ENCODE results near the gene PNPLA1.
"Not testable (repeated sequence)": the region's sequence is repeated elsewhere in the genome, so short reads cannot be mapped to it uniquely, and the experiment has no call there.

PNPLA1 gene

GRCh38 chr6:36334832-36335459 lies 65.1 kb downstream of the PNPLA1 start:
- no peak for TF ChIP-seq CTCF (conservative IDR thresholded peaks at IDR 0.05; ENCODE audit: control insufficient read depth, insufficient read depth, low read depth, low read length)
- no peak overlapping the region for H3K4me3 ChIP-seq (ENCODE audit: control insufficient read depth, low read depth, low read length)
- DNase-seq (ENCODE audit: low read depth): no peak

GRCh38 chr6:36335465-36336207 lies 65.8 kb downstream of the PNPLA1 start:
- no peak for TF ChIP-seq CTCF (conservative IDR thresholded peaks at IDR 0.05; ENCODE audit: control insufficient read depth, insufficient read depth, low read depth, low read length)
- no peak overlapping the region for H3K4me3 ChIP-seq (ENCODE audit: control insufficient read depth, low read depth, low read length)
- DNase-seq (ENCODE audit: low read depth): no peak

- no peak for TF ChIP-seq CTCF (conservative IDR thresholded peaks at IDR 0.05; ENCODE audit: control insufficient read depth, insufficient read depth, low read depth, low read length)
- DNase-seq (ENCODE audit: low read depth): no peak
Measured at GRCh38 chr6:36336208-36336710, 66.4 kb downstream of the PNPLA1 start.

GRCh38 chr6:36336779-36337241 lies 67.0 kb downstream of the PNPLA1 start, which contains the start of gene BNIP5:
TSS of gene BNIP5 (minus strand) at chr6:36336888. CDS start at chr6:36330690, 6,198 bp downstream.
- H3K4me3 ChIP-seq (ENCODE audit: control insufficient read depth, low read depth, low read length): no peak within 1 kb of the TSS
- no peak for DNase-seq (ENCODE audit: low read depth)

More at GRCh38 chr6:36336208-36336710, 66.4 kb downstream of the PNPLA1 start:
- no peak overlapping the region for H3K4me3 ChIP-seq (ENCODE audit: control insufficient read depth, low read depth, low read length)

DNA sequence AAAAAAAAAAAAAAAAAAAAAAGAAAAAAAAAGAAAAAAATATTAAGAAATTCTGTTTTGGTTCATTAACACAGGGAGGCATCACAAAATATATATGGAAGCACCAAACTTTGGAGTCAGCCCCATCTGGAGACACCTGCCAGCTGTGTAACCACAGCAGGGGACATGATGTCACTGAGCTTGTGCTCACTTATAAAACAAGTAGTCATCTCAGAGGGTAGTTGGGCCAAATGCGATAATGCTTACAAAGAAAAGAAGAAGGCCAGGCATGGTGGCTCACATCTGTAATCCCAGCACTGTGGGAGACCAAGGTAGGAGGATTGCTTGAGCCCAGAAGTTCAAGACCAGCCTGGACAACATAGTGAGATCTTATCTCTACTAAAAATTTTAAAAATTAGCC lies 68.0 kb downstream of the PNPLA1 start:
- TF ChIP-seq CTCF (conservative IDR thresholded peaks at IDR 0.05; ENCODE audit: control insufficient read depth, insufficient read depth, low read depth, low read length): no peak
- H3K4me3 ChIP-seq (ENCODE audit: control insufficient read depth, low read depth, low read length): no peak overlapping the region
- DNase-seq (ENCODE audit: low read depth): no peak

More at GRCh38 chr6:36336779-36337241, 67.0 kb downstream of the PNPLA1 start, which contains the start of gene BNIP5:
- no peak for TF ChIP-seq CTCF (conservative IDR thresholded peaks at IDR 0.05; ENCODE audit: control insufficient read depth, insufficient read depth, low read depth, low read length)

- H3K4me3 ChIP-seq (ENCODE audit: control insufficient read depth, low read depth, low read length): not testable (repeated sequence)
Measured at GRCh38 chr6:36338223-36338622, 68.4 kb downstream of the PNPLA1 start.

GRCh38 chr6:36339146-36339545 lies 69.3 kb downstream of the PNPLA1 start:
- no peak overlapping the region for H3K4me3 ChIP-seq (ENCODE audit: control insufficient read depth, low read depth, low read length)
- no peak for TF ChIP-seq CTCF (conservative IDR thresholded peaks at IDR 0.05; ENCODE audit: control insufficient read depth, insufficient read depth, low read depth, low read length)
- DNase-seq (ENCODE audit: low read depth): no peak

More at GRCh38 chr6:36338223-36338622, 68.4 kb downstream of the PNPLA1 start:
- DNase-seq (ENCODE audit: low read depth): not testable (repeated sequence)
